ENCODE data around the gene UBXN7.
A peak's percentile ranks its signal among the peaks of the same experiment; 100 is the strongest.
"Not testable (repeated sequence)": the region's sequence is repeated elsewhere in the genome, so short reads cannot be mapped to it uniquely, and the experiment has no call there.

The UBXN7 gene, protein sequence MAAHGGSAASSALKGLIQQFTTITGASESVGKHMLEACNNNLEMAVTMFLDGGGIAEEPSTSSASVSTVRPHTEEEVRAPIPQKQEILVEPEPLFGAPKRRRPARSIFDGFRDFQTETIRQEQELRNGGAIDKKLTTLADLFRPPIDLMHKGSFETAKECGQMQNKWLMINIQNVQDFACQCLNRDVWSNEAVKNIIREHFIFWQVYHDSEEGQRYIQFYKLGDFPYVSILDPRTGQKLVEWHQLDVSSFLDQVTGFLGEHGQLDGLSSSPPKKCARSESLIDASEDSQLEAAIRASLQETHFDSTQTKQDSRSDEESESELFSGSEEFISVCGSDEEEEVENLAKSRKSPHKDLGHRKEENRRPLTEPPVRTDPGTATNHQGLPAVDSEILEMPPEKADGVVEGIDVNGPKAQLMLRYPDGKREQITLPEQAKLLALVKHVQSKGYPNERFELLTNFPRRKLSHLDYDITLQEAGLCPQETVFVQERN

DNA sequence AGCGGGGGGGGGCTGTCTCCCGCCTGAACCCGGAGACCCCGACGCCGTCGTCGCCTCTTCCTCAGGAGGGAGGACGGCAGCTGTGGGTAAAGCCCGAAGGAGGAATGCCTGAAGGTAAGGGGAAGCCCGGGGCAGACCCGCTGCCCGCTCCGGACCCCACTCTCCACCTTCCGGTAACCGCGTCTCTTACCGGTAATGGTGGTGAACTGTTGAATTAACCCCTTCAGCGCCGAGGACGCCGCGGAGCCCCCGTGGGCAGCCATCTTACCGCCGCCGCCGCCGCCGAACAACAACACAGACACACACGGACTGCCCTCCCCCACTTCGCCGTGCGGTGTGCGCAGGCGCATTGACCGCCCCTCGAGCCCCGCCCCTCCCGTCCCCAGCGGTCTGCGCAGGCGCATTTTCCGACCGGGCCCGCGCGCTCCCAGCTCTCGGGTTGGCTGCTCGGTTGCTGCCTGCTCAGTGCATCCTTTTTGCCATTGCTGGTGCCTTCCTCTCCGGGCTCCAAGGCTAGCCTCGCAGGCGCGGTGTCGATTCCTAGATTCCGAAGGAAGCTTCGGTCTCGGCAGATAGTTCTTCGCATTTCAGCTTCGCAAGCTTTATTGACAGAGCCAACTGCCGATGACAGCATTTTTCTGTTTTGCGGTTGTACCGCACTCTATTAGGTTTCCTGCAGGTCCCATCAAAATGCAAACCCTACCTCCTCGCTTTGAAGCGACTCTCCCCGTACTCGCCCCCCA, at the start of gene UBXN7:
TSS of gene UBXN7 (minus strand) at position 291 of the 743 bp plus-strand sequence. CDS start at position 263, 28 bp downstream.
- TF ChIP-seq, protein P1, sequence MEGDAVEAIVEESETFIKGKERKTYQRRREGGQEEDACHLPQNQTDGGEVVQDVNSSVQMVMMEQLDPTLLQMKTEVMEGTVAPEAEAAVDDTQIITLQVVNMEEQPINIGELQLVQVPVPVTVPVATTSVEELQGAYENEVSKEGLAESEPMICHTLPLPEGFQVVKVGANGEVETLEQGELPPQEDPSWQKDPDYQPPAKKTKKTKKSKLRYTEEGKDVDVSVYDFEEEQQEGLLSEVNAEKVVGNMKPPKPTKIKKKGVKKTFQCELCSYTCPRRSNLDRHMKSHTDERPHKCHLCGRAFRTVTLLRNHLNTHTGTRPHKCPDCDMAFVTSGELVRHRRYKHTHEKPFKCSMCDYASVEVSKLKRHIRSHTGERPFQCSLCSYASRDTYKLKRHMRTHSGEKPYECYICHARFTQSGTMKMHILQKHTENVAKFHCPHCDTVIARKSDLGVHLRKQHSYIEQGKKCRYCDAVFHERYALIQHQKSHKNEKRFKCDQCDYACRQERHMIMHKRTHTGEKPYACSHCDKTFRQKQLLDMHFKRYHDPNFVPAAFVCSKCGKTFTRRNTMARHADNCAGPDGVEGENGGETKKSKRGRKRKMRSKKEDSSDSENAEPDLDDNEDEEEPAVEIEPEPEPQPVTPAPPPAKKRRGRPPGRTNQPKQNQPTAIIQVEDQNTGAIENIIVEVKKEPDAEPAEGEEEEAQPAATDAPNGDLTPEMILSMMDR (IDR thresholded peaks at IDR 0.05), result peak; percentile 31
- peak within 1 kb of the TSS; percentile 93 to 96 for H3K4me3 ChIP-seq (ENCODE audit: low read depth in 1 of 2, low read length in 1 of 2)
- no peaks in the 10 kb centered on the region for H3K27me3 ChIP-seq
- H3K4me1 ChIP-seq (ENCODE audit: control insufficient read depth in 1 of 2, insufficient read depth in 1 of 2, low read depth in 1 of 2, low read length in 1 of 2), result peaks cover 23 to 25% of the 10 kb centered on the region in 2 experiments
- peaks cover 8% of the 10 kb centered on the region for H3K36me3 ChIP-seq
- H3K9me3 ChIP-seq, result no peaks in the 10 kb centered on the region
- peak within 1 kb of the TSS; percentile 94 for H3K27ac ChIP-seq

DNA sequence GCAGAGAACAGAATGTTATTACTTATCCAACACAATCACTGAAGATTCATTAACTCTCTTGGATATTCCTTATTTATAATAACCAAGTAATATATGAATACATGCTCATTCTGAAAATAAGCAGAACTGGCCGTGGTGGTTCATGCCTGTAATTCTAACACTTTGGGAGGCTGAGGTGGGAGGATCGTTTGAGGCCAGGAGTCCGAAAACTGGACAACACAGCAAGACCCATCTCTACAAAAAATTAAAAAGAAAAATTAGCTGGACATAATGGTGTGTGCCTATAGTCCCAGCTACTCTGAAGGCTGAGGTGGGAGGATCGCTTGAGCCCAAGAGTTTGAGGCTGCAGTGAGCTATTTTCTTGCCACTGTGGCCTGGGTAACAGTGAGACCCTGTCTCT, 45.5 kb upstream of the UBXN7 start:
- TF ChIP-seq, protein P1 (IDR thresholded peaks at IDR 0.05), result no peak
- Histone ChIP-seq H3K27ac (no peak overlapping the region), H3K9me3 (no peaks in the 10 kb centered on the region), H3K4me1 (ENCODE audit: control insufficient read depth in 1 of 2, insufficient read depth in 1 of 2, low read depth in 1 of 2, low read length in 1 of 2) (no peaks in the 10 kb centered on the region), H3K4me3 (ENCODE audit: low read depth in 1 of 2, low read length in 1 of 2) (no peak overlapping the region), H3K27me3 (no peaks in the 10 kb centered on the region), H3K36me3 (peaks cover 85% of the 10 kb centered on the region)

DNA sequence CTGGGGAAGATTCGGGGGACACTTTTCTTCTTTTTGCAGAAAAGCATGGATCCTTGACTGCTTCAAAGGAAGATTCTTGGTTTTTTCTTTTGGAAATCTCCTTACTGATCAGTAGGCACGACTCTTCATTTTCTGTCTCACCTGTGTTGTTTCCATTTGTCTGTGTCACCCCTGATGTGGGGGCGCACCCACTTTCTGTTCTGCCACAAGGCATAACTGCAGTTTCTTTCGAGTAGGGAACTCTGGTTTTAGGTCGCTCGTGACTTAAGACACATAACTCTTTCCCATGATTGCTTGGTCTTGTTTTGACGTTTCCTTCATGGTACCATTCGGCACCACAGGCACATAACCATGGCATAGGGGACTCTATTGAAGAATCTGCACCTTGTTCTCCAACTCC, 40.1 kb upstream of the UBXN7 start:
- Histone ChIP-seq H3K27ac (no peak overlapping the region), H3K4me1 (ENCODE audit: control insufficient read depth in 1 of 2, insufficient read depth in 1 of 2, low read depth in 1 of 2, low read length in 1 of 2) (no peaks in the 10 kb centered on the region), H3K4me3 (ENCODE audit: low read depth in 1 of 2, low read length in 1 of 2) (no peak overlapping the region), H3K27me3 (no peaks in the 10 kb centered on the region), H3K9me3 (no peaks in the 10 kb centered on the region), H3K36me3 (peaks cover 77% of the 10 kb centered on the region)
- TF ChIP-seq, protein P1 (IDR thresholded peaks at IDR 0.05), result no peak

DNA sequence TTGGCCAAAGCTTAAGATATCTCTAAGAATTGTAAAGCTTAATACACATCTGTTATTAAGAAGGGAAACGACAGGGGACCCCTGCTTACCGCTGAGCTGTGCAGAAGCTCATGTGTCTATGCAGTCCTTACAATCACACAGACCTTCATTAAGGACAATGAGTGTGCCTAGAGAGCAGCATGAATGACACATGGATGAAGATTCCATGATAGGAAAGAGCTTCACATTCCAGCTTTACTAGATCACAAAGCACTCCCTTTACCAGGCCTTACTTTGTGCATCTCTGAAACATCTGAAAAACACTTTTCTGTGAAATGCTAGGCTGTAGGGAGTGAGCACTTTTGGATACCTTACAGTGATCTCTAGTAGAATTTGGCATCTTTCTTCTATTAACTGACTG, 39.3 kb upstream of the UBXN7 start:
- TF ChIP-seq, protein P1 (IDR thresholded peaks at IDR 0.05), result no peak
- Histone ChIP-seq H3K27me3 (no peaks in the 10 kb centered on the region), H3K4me1 (ENCODE audit: control insufficient read depth in 1 of 2, insufficient read depth in 1 of 2, low read depth in 1 of 2, low read length in 1 of 2) (no peaks in the 10 kb centered on the region), H3K27ac (no peak overlapping the region), H3K4me3 (ENCODE audit: low read depth in 1 of 2, low read length in 1 of 2) (no peak overlapping the region), H3K36me3 (peaks cover 73% of the 10 kb centered on the region), H3K9me3 (no peaks in the 10 kb centered on the region)

DNA sequence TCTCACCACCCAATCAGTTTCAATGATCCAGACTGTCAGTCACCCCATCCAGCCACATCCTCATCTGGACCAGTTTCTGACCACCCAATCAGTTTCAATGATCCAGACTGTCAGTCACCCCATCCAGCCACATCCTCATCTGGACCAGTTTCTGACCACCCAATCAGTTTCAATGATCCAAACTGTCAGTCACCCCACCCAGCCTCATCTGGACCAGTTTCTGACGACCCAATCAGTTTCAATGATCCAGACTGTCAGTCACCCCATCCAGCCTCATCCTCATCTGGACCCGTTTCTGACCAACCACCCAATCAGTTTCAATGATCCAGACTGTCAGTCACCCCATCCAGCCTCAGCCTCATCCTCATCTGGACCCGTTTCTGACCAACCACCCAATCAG, 38.0 kb upstream of the UBXN7 start:
- peaks cover 66% of the 10 kb centered on the region for H3K36me3 ChIP-seq
- H3K27ac ChIP-seq; H3K4me1 ChIP-seq (ENCODE audit: control insufficient read depth in 1 of 2, insufficient read depth in 1 of 2, low read depth in 1 of 2, low read length in 1 of 2); H3K4me3 ChIP-seq (ENCODE audit: low read depth in 1 of 2, low read length in 1 of 2); H3K27me3 ChIP-seq; H3K9me3 ChIP-seq: not testable (repeated sequence)

DNA sequence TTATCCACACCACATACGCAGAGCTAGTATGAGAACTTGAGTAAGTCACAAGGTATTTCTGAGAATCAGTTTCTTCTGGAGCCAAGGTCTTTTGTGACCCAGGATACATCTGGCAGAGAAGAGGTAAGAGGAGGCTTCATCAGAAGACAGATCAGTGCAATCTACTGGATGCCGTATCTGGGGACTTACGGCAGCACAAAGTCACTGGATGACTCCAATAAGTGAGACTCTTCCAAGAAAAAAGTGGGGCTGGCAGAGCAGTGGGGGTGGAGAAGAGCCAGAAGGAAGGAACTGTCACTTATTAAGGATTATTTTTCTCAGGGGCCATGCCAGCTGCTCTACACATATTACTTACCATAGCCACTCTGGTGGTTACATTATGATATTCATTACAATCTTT, 31.6 kb upstream of the UBXN7 start:
- no peaks in the 10 kb centered on the region for H3K27me3 ChIP-seq
- H3K9me3 ChIP-seq, result no peaks in the 10 kb centered on the region
- H3K4me3 ChIP-seq (ENCODE audit: low read depth in 1 of 2, low read length in 1 of 2), result no peak overlapping the region
- no peaks in the 10 kb centered on the region for H3K4me1 ChIP-seq (ENCODE audit: control insufficient read depth in 1 of 2, insufficient read depth in 1 of 2, low read depth in 1 of 2, low read length in 1 of 2)
- TF ChIP-seq, protein P1 (IDR thresholded peaks at IDR 0.05), result no peak
- peaks cover 10% of the 10 kb centered on the region for H3K36me3 ChIP-seq
- no peak overlapping the region for H3K27ac ChIP-seq
